HG02763 (cell line): ENCODE data around the gene RBM42.

Source experiments
- ATAC-seq: cut with Tn5 transposase; IDR thresholded peaks from one replicate; pipeline ENCODE4 v1.9.1; 2021; ENCODE audit warnings: mild to moderate bottlenecking, moderate library complexity; ENCODE audit not compliant: unreplicated experiment

RBM42 gene

DNA sequence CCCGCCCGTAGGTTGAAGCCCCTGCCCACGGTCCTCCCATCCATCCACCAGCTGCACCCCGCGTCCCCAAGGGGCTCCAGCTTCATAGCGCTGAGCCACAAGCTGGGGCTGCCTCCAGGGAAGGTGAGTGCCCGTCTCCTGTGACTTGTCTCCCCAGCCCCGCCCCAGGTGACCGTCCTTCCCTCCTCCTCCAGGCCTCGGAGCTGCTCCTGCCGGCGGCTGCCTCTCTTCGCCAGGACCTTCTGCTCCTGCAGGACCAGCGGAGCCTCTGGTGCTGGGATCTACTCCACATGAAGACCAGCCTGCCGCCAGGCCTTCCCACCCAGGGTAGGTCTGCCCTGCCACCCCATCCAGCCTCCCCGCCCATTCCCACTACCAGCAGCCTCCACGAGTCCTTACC lies 8.8 kb upstream of the RBM42 start:
- ATAC-seq = no peak

DNA sequence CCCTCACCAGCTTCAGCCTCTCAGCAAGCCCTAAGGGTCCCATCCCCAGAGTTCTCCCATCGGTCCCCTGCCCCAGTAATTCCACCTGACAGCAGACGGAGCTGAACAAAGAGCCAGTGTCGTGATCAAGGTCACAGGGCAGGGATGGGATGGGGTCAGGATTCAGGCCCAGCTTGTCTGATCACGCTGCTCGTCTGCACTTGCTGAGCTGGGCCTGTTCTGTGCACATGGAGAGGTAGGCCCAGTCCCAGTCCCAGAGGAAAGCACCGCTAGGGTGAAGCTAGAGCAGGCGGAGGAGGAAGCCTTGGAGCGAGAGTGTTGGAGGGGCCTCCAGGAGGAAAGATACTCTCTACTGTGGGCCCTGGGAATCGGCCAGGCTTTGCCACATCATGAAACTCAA lies 7.1 kb upstream of the RBM42 start:
- ATAC-seq = no peak

DNA sequence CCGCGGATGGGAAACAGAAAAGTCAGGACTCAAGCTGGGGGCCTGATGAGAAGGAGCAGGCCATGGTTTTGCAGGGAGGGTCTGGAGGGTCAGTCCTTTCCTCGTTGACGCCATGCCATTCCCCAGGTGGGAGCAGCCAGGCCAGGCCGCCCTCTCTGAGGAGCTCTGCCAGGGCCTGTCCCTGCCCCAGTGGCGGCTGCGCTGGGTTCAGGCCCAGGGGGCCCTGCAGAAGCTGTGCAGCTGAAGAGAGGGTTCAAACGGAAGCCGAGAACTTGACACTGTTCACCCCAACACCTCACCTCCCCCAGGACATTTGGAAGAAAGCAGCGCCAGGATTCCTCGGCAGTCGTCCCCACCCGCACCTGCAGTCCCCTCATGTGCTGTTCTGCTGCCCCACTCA lies 6.1 kb upstream of the RBM42 start:
- no peak for ATAC-seq

DNA sequence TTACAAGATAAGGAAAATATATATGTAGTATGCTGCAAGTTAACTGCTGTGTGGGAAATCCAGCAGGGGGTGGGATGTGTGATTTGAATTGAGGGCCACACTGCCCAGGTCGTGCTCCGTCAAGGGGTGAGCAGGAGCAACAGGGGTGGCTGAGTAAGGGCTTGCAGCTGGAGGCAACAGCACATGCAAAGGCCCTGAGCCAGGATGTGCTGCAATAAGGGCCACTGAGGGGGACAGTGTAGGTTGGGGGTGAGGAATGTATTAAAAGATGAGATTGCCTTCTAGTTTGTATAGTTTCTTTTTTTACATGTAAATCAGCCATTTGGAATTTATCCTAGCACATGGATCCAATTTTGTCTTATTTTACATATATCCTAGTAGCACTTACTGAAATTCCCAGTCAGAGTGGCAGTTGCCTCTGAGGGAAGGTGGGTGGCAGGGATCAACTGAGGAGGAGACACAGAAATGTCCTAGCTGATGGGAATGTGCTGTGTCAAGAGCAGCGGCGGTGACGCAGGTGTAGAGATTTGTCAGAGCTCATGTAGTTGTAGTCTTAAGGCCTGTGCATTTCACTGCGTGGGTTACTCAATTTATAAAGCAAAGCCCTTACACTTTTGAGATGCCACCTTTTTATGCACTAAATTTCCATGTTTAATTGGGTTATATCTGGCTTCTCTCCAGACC lies 5.4 kb upstream of the RBM42 start:
- no peak for ATAC-seq

DNA sequence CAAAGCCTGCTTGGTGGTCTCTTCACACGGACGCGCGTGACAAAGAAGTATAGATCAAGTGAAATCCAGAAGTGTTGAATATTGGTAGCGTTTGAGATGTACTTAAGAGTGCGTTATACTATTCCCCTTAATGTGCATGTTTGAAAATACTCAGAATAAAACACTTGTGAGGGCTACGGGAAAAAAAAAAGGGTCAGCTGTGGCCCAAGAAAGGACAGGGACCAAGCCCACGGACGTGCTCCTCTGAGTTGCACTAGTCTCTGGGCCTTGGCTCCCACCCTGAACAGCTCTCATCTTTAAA lies 622 bp upstream of the RBM42 start:
- no peak for ATAC-seq

DNA sequence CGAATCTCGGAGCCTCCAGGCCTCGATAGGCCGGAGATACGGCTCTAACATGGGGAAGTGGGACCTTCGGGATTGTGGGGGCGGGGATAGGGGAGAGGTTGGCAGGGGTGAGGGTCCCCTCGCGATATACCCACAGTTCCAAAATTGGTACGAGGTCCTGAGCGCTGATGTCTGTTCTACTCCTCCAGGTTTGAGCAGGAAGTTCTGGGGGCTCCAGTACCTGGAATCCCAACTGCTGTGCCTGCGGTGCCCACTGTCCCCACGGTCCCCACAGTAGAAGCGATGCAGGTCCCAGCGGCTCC lies 447 bp downstream of the RBM42 start:
- no peak for ATAC-seq

DNA sequence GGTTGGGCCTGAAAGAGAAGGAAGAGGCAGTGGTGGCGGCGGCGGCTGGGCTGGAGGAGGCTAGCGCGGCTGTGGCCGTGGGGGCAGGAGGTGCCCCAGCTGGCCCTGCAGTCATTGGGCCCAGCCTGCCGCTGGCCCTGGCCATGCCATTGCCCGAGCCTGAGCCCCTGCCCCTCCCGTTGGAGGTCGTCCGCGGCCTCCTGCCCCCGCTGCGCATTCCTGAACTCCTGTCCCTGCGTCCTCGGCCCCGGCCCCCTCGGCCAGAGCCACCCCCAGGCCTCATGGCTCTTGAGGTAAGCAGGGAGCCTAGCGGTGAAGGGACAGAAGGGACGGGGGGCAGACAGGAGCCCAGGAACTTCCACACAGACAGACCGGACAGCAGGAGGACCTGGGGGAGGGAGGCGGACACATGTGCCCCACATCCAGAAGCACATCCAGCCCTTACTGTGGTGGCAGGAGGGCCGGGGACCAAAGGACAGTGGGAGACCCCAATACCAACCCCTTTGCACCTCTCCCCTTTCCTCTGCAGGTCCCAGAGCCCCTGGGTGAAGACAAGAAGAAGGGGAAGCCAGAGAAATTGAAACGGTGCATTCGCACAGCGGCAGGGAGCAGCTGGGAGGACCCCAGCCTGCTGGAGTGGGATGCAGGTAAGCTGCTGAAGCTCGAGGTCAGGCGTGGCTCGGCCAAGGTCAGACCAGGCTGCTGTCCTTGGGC lies 5.0 kb downstream of the RBM42 start:
- no peak for ATAC-seq

DNA sequence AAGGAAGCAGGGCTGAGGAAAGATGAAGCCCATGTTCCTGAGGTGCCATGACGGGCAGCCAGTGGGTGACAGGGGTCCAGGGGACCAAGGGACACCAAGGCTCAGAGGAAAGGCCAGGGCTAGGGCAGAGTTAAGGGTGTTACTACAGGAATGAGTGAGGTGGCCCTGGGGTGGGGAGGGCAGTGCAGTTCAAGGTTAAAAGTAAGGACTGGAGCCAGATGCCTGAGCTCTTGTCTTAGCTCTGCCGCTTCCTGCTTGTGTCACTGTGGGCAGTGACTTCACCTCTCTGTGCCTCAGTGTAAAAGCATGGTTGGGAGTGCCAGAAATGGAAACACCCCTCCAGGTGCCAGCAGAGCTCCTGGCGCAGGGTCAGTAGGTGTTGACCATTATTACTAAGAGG lies 7.8 kb downstream of the RBM42 start:
- ATAC-seq = no peak

DNA sequence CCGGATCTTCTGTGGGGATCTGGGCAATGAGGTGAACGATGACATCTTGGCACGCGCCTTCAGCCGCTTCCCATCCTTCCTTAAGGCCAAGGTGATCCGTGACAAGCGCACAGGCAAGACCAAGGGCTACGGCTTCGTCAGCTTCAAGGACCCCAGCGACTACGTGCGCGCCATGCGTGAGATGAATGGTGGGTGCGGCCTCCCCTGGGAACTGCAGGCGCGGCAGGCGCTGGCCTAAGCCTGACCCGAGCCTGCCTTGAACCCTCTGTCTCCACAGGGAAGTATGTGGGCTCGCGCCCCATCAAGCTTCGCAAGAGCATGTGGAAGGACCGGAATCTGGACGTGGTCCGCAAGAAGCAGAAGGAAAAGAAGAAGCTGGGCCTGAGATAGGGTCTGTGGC lies 8.3 kb downstream of the RBM42 start:
- ATAC-seq = no peak

DNA sequence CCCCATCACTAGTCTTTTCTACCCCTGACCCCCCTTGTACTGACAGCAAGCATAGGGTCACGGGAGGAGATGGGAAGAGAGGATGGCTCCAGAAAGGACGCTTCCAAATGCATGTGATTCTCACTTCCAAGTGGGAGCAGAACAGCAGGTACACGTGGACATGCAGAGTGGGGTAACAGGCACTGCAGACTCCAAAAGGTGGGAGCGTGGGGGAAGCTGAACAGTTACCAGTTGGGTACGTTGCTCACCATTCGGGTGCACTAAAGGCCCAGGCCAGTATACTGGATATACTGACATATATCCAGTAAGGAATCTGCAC lies 10.4 kb downstream of the RBM42 start:
- no peak for ATAC-seq

DNA sequence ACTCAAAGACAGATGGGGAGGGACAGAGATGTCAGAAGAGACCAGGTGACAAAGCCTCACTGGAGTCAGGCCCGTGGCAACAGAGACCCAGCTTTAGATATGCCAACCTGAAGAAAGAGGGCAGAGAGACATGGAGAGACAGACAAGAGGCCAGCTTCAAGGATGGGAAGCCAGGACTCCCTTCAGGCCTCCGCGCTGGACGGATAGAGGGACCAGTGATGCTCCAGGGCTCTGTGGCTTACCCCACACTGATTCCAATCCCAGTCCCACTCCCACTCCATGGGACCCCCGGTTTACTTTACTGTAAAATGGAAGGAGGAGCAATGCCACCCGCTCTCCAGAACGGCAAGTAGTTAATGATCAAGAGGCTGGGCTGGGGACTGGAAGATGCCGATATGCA lies 11.0 kb downstream of the RBM42 start:
- no peak for ATAC-seq

DNA sequence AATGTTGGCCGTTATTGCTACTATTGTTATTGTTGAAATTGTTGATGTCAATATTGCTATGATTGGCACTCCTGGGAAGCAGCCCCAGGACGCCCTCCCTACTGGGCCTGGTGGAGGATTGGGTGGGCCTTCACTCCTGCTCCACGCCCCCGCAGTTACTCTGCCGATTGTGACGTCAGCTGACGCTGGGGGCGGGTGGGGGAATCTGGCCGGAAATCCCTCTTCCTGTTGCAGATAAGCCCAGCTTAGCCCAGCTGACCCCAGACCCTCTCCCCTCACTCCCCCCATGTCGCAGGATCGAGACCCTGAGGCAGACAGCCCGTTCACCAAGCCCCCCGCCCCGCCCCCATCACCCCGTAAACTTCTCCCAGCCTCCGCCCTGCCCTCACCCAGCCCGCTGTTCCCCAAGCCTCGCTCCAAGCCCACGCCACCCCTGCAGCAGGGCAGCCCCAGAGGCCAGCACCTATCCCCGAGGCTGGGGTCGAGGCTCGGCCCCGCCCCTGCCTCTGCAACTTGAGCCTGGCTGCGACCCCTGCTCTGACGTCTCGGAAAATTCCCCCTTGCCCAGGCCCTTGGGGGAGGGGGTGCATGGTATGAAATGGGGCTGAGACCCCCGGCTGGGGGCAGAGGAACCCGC lies 12.8 kb downstream of the RBM42 start, which contains the start of gene ETV2:
ETV2 (plus strand) TSS at position 231 of the 637 bp plus-strand sequence. CDS start 716 bp downstream, outside the sequence.
- no peak for ATAC-seq

DNA sequence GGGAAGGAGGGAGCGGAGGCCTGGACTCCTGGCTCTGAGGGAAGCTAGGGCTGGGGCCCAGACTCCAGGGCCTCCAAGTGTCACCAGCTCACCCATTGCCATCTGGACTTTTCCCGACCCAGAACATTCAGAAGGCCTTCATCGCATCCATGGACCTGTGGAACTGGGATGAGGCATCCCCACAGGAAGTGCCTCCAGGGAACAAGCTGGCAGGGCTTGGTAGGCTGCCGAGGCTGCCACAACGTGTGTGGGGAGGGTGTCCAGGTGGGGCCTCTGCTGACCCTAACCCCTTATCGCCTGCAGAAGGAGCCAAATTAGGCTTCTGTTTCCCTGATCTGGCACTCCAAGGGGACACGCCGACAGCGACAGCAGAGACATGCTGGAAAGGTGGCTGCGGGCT lies 13.5 kb downstream of the RBM42 start:
- ATAC-seq = no peak

DNA sequence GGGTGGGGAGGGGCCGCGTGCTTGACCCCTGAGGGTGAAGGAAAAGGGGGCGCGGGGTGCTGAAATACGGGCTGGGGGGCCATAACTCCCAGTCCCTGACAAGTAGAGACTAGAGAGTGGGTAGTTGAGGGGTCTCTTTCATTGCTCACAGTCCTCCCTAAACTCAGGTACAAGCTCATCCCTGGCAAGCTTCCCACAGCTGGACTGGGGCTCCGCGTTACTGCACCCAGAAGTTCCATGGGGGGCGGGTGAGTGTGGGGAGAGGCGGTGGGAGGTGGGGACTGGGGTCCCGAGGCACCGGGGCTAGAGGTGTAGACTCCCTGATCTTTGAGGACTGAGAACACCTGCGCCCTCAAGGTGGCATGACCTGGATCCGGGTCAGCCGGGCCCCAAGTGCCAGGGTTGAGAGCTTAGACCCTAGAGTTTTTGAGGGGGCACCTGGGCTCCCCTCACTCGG lies 14.0 kb downstream of the RBM42 start:
- ATAC-seq = no peak

DNA sequence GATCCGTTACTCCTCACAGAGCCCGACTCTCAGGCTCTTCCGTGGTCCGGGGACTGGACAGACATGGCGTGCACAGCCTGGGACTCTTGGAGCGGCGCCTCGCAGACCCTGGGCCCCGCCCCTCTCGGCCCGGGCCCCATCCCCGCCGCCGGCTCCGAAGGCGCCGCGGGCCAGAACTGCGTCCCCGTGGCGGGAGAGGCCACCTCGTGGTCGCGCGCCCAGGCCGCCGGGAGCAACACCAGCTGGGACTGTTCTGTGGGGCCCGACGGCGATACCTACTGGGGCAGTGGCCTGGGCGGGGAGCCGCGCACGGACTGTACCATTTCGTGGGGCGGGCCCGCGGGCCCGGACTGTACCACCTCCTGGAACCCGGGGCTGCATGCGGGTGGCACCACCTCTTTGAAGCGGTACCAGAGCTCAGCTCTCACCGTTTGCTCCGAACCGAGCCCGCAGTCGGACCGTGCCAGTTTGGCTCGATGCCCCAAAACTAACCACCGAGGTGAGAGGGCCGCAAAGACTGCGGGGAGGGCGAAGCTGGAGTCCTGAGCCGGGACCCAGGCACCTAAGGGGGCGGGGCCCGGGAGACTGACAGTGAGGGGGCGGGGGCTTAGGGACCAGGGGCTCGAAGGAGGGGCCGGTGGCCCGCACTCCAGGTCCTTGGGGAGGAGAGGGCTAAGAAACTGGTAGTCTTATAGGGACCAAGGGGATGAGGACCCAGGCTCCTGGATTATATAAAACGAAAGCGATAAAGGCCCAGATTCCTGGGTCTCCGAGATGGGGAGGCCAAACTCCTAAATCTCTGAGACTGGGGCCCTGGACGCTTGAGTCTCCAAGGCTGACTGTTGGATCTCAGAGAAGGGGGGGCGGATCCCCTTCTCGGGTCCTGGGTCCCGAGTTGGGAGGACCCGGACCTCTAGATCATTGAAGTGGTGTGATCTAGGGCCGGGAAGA lies 14.7 kb downstream of the RBM42 start:
- ATAC-seq = peak; percentile 35

DNA sequence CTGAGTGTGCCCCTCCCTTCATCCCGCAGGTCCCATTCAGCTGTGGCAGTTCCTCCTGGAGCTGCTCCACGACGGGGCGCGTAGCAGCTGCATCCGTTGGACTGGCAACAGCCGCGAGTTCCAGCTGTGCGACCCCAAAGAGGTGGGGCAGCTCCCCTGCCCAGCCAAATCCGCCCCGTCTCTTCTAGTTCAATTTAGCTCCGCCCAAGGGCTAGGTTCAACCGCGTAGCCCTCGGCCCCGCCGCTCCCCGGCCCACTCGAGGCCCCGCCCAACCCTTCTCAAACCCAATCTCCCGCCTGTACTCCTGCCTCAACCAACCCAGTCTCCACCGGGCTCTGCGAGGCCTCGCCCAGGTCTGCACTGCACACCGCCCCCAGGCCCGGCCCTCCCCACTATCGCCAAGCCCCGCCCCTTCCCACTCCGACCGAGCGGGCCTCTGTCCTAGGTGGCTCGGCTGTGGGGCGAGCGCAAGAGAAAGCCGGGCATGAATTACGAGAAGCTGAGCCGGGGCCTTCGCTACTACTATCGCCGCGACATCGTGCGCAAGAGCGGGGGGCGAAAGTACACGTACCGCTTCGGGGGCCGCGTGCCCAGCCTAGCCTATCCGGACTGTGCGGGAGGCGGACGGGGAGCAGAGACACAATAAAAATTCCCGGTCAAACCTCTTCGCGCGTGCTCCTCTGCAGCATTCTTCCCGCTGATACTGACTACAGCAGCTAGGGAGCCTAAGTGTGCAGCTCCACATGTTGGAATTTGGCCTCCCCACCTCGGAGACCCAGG lies 15.6 kb downstream of the RBM42 start:
- ATAC-seq = peak; percentile 59

DNA sequence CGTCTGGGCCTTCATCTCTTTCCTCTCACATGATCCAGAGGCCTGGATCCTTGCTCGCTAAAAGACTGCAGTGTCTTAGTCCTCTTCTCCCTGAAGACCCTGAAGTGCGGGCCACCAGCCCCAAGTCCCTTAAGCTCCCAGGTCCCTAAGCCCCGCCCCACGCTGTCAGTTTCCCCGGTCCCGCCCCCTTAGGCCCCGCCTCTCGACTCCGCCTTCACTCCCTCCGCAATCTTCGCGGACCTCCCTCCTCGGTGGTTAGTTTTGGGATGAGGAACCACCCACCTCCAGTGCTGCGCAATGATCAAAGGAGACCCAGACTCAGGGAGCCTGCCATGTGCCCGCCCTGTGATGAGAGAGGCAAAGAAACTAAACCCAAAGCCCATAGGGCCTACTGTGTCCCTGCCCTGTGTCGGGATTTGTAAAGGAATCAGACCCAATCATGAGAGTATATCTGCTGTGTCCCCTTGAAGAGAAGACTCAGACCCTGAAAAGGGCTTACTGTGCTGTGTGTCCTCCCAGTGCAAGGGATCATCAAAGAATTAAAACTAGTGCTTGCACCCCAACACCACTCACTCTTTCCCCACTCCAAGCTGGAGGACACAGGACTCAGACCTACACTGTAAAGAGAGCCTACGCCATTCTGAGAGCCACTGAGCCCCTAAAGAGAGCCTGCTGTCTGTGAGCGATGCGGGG lies 16.3 kb downstream of the RBM42 start:
- no peak for ATAC-seq

DNA sequence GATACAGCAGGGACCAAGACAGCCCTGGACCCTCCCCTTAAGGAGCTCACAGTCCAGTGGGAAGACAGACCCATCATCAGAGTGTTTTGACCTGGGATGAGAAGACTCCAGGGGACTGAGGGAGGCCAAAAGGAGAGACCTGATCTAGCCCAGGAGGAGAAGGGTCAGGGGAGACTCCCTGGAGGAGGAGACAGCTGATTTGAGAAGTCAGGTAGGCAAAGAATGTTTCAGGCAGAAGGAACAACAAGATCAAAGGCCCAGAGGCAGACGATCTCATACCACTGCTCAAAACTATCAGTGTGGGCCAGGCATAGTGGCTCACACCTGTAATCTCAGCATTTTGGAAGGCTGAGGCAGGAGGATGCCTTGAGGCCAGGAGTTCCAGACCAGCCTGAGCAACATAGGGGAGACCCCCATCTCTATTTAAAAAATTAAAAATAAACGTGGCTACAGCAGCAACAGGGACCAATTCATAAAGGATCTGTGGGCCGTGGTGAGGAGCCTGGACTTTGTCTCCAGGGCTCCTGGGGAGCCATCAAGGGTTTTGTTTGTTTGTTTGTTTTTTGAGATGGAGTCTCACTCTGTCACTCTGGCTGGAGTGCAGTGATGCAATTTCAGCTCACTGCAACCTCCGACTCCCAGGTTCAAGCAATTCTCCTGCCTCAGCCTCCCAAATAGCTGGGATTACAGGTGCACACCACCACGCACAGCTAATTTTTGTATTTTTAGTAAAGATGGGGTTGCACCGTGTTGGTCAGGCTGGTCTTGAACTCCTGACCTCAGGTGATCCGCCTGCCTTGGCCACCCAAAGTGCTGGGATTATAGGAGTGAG lies 17.1 kb downstream of the RBM42 start:
- no peak for ATAC-seq
